Activated T-helper 1 cell treated with anti-CD3 and anti-CD28 coated beads, Interleukin-2, amount 50 U/mL, for 16 hours (primary cell): Measurements from ENCODE around the gene SPTBN5.

Source experiments
- DNase-seq, 2 donors: peaks; one replicate each; pipeline ENCODE4 v3.0.0-alpha.2; 2020; ENCODE audit warnings: low read depth in 1 of 2, low spot score in 1 of 2

Gene SPTBN5

DNA sequence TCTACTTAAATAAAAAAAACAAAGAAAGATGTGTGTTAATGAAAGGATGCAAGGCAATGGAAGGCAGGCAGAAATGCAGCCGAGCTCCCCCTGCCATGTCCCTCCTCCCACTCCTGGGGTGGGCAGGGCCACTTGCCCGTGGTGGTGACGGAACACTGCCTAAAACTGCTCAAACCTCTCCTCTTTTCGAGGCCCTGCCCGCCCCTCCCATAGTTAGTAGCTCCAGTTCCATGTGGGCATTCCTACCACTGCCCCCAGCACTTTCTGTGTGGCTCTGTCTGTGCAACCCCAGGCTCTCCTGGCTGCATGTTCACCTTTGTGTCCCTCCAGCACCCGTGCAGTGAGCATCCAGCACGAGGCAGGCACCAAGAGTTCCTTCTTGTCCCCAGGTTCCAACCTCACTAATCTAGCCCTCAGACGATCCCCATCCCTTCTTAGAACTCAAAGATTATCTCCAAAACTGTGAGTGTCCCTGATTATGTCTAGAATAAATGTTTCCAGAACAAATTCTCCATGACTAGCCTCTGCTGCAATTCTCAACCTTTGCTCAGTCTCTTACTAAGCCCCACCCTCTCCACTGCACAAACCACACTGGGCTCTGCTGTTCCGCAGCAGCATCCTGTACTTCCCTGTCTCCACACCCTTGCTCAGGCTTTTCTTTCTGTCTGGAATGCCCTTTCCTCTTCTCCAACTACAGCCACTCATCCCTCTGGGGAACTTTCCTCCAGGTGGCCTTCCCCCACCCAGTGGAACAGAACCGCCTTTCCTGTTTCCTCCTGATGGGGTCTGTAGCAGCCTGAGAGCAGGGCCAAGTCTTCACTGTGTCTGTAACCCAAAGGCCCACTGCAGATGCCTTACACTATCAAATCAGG, 32.6 kb upstream of the SPTBN5 start:
- no peak for DNase-seq

DNA sequence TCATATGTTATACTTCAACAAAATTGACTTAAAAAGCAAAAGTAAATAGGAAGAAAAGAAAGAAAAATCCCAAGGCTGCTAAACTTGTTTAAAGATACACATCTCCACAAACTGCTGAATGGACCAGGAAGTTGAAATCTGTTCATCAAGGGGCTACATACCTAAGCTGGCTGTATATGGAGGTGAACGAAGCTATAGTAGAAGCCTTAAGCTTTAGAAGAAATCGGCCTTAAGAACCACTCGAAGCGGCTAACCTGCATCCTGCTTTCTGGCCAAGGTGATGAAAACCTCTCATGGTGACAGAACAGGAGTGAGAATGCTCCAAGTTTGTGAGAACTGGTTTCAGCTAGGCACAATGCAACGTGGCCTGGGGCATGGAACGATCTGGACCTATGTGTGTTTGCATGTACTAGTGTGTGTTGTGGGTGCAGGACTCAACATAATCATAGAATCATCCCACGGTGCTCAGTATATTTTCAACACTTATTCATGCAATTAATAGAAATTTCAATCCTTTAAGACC, 31.3 kb upstream of the SPTBN5 start:
- no peak for DNase-seq

DNA sequence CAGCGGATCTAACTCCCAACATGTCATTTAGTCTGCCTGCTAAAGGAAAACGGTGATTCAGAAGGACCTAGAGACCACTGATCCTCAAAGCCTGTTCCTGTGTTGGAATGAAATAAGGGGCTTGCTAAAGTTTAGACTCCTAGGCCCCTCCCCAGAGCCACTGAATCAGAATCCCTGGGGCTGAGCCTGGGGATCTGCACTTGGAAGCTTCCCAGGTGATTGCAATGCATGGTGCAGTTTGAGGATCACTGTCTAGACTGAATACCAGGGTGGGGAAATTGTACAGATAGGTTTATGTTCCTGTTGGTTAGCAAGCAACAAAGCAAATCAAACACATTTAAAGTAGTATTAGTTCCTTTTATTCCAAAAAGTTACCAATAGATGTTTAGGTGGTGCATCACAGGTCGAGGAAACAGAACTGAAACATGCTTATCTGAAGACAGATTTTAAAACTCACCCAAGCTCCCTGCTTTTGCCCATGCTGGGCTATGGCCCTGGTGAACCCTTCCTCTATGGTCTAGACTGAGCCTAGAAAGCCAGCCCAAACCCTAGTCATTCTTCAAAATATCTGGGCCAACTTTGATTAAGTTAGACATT, 29.6 kb upstream of the SPTBN5 start:
- DNase-seq: no peak

DNA sequence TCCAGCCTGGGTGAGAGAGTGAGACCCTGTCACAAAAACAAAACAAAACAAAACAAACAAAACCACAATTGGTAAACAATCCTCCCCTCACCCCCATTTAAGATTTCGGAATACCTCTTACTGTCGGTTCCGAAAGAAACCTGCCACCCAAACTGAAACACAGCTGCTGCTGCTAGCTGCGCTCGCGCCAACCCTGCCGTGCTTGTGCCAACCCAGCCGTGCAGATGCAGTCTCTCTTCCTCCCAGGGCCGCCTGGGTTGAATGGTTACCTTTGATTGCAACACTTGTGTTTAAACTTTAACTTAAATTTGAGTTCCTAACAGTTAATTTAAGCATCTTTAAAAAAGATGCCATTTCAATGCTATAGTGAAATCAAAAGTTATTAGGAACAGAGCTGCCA, 28.5 kb upstream of the SPTBN5 start:
- no peak for DNase-seq

DNA sequence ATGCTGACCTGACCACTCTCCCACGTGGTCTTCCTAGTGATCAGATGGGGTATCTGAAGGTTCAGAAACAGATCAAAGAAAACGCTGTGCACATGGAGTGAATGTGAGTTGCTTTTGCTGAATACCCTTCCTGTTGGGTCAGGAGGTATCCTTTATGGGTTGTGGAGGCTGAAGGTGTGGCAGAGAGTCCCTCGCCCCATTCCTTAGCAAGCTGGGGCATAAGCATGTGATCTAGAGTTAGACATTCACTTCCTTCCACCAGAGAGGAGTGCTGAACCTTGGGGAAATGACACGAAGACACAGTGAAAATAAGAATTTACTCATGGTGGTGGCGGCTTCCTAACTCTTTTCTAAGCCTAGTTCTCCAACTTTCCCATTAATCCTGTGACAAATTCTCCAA, 27.8 kb upstream of the SPTBN5 start:
- no peak for DNase-seq

DNA sequence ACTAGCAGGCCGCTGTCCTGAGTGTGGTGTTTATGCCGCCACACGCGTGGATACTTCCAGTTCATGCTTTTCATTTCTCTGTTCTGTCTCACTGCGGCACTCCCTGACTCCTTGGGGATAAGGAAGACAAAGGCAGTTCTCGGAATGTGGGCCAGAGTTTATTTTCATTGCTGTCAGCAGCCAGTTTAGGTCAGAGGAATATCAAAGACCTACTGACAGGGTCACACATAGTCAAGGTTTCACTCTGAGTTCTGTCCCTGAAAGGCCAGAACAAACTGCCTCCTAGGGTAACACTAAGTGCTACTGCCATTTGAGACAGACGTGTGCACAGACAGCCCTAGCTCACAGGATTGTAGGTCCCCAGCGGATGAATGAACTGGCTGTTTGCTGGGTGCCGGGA, 27.3 kb upstream of the SPTBN5 start:
- DNase-seq: no peak

DNA sequence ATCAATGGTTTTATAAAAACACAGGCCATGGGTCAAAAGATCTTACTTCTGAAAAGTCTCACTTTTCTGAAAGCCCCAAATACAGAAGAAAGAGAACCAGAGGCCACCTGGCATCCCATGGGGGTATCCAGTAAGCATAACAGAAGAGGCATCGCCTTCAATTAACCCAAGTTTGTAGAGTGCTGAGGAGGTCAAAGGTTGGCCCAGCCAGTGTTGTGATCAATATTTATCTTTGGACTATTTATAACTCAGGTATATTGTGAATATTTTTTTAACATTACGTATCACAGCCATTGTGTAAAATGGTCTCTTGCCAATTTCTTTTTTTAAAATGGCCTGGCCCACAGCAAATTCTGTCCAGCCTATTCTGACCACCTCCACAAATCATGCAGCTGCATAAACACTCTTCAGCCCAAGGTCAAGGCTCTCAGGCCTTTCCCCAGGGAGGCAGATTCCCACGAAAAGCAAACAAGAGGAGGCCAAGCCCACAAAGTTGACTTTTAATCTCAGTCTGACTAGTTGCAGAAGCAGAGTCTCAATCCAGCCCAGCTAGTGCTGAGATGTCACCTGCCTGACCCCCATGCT, 26.2 kb upstream of the SPTBN5 start:
- DNase-seq: no peak

DNA sequence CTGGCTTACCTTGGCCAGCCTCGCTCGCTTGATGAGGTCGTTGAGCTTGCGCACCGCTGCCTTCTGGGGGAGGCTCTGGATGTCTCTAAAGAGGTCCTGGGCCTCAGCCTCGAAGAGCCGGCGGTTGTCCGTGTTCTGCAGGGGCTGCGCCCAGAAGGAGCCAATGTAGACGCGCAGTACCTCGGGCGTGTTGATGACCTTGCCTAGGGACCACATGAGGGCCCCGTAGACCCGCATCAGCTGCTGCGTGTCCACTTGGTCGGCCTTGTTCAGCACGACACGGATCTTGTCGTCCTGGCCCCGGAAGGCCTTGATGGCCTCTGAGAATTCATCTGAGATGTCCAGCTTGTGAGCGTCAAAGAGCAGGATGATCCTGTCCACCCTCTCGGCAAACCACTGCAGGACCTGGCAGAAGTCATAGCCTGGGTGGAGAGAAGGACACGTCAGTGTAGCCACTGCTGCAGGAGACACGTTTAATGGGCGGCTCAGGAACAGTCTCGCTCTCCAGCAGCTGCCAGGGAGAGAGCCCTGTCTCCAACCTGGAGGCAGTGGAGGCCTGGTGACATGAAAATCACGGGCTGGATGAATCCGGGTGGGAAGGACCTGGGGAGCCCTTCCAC, 25.5 kb upstream of the SPTBN5 start:
- DNase-seq: no peak

DNA sequence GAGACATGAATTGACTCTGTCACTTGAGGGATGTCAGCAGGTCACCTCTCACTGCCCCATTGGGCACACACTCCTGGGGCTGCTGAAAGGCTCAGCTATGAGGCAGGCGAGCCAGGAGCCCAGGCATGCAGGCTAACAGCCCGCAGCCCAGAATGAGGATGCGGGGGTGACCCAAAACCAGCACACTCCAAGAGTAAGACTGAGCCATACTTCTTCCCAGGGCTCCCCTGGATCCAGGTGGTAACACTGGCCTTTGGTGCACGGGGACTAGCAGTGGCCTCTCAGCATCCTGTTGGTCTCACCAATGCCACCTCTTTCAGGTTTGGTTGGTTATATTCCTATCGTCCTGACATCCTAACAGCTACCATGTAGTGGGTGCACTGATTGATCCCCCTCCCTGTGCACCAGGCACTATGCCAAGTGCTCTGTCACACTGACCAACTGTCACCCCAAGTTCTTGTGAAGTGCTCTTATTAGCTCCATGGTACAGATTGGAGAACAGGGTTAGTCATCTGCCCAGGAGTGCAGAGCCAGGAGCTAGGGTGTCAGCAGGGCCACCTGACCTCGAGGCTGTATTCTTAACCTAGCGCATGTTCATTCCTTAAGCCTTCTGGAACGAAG, 24.8 kb upstream of the SPTBN5 start:
- DNase-seq: no peak

DNA sequence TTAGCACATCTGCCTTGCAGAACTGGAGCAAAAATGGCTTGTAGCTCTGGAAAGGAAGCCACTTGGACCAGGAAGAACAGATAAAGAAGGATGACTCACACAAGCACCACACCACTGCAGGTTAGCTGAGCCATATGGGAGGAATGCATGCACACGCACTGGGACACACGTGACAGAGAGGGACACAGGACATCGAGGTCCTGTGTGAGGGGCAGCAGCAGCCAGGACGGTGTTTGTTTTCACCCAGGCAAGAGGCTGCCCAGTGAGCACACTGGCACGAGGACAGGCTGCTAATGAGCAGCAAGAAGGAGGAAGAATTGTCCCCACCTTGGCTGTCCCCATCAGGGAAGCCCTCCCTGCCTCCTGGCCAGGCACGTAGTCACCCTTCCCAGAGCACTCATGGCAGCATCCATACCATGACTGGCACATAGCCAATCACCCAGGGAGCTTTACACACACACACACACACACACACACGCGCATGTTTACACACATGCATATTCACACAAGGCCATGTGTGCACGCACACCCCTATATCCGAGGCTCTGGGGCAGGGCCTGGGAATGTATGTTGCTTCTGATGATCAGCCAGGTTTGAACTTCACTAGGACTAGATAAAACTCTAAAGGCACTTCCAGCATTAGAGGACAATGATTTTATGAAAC, 24.0 kb upstream of the SPTBN5 start:
- no peak for DNase-seq

DNA sequence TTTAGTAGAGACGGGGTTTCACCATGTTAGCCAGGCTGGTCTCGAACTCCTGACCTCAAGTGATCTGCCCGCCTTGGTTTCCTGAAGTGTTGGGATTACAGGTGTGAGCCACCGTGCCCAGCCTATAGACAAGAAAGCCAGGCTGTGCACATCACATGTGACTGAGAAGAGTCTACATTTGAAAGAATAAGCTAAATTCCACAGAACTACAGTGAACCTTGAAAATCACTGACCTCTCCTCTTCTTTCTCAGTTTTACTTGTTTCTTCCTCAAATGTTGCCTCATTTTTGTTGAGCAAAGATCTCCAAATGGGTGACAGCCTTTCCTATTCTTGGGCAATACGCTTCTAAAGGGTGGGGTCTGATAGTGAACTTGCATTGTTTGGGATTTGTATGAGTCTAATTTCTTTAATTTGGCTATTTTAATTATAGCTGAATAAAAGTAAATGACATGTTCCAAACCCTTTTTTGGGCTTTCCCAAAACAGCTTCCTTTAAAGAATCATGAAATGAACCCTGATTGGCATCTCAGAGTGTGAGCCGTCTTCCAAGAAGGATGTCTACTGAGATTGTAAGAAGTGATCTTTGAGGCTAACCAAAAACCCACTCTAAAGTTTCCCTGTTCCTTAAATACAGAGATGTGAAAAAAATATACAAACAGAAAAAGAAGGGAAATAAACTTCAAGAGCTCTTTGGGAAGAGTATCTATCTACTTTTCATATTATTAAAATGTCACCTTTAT, 21.6 kb upstream of the SPTBN5 start:
- DNase-seq: no peak

DNA sequence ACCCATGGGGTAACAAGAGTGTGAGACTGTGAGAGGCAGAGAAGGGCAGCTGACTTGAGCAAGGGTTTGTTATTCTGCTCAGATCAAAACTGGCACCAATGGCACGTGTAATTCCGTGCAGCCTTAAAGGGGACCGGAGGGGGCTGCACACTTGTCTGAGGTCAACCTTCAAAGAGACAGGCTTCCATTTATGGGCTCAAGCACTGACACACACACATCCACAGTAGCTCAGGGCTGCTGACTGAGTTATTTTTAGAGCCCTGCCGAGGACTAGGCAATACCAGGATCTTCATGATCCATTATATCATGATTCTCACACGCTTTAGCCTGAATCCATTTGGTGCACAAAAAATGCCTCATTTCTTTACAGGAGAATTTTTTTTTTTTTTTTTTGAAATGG, 20.6 kb upstream of the SPTBN5 start:
- no peak for DNase-seq

DNA sequence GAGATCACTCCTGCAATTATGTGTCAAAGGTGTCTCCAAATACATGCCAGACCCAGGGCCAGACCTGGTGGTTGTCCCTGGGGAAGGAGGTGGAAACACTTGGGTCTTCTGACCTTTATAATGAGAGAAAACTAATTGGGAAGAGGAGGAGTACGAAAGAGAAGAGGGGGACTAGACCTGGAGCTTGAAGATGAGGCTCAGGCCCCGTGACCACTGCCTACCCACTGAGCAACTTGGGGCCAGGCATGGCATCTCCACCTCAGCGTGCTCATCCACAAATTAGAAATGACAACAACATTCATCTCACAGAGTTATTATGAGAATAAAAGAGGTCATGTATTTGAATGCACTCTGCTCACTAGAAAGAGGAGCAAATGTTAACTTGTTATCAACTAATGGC, 19.4 kb upstream of the SPTBN5 start:
- no peak for DNase-seq

DNA sequence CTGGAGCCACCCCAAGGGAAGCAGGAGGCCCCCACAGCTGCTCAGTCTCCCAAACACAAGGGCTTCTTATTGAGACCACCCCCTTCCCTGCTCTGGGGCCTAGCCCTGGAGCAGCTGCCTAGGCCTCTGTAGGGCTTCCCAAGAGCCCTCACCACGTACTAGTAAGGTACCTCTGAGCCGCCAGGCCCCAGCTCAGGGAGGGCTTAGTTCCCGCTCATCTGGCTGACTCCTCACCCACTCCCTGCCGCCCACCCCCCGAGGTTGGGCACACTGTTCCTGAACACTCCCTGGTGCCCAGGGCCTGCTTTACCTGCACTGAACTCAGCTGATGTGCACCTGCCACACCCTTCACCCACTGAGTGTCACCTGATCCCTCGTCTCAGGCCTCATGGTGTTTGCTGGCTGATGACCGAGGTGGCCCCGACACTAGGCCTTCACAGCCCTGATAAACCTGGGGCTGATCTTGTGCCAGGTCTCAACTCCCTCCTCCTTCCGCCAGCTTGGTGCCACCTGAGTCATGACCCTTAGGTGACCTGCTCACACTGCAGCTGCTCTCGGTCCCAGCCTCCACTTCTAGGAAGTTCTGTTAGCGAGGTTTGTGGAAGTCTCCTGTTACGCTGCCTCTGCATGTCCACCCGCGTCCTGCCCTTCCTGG, 18.0 kb upstream of the SPTBN5 start:
- no peak for DNase-seq

DNA sequence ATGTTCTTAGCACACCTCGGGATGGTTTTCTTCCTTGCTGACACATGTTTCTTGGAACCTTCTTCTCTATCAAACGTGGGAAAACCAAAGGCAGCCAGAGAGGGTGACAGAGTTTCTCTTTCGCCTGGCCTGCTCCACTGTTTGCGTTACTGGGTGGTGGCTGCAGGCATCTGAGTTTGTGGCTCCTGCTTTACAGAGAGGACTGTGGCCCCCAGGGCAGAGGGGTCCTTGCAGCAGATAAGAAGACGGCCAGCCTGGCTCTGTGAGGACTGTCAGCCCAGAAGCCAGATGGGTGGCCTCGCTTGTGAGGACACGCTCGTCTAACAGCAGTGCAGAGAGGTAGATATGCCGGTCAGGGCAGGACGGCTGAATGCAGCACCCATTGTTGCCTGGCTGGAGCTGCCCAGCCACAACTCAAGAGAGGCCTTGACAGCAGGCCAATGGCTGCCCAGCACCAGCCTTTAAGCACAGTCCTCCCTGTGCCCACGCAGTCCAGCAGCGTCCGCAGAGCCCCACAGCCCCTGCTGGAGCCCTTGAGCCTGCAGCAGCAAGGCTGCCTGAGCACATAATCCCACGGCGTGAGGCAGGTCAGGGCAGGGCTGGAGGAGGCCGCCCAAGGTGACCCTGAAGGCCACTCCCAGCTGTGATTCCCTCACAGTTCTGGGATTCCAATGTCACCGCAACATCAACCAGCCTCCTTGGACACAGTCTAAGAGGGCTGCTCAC, 15.0 kb upstream of the SPTBN5 start:
- no peak for DNase-seq

DNA sequence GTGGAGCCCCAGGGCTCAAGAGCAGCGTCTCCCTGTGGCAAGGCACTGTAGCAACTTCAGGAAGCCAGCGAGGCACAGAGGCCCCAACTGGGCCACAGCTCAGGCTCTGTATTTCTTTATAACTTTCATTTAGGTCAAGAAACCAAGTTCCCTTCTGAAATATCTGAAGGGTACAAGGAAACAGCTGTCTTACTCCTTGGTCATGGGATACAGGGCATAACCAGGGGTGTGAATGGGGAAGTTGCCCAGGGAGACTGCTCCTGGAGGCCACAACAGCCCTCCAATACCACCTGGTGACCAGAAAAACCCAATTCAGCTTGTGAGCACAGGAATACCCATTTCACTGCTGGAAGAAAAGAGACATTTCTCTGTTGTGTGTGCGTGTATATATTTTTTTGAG, 13.3 kb upstream of the SPTBN5 start:
- DNase-seq: no peak

DNA sequence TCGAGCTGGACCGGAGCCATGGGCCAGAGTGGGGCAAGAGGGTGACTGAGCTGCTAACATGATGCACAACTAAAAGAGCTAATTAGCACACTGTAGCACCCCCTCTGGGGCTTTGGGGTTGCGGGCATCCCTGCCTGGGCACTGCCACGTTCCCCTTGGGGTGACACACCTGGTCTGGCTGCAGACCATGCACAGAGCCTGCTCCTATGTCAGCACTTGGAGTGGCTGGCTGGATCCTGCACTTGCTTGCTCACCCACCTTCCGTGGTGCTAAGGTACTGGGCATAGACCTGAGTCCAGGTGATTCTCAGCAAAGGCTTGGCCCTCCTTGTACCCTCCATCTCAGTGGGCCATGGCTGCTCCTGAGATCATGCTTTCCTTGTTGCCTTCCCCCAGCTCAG, 12.8 kb upstream of the SPTBN5 start:
- no peak for DNase-seq

DNA sequence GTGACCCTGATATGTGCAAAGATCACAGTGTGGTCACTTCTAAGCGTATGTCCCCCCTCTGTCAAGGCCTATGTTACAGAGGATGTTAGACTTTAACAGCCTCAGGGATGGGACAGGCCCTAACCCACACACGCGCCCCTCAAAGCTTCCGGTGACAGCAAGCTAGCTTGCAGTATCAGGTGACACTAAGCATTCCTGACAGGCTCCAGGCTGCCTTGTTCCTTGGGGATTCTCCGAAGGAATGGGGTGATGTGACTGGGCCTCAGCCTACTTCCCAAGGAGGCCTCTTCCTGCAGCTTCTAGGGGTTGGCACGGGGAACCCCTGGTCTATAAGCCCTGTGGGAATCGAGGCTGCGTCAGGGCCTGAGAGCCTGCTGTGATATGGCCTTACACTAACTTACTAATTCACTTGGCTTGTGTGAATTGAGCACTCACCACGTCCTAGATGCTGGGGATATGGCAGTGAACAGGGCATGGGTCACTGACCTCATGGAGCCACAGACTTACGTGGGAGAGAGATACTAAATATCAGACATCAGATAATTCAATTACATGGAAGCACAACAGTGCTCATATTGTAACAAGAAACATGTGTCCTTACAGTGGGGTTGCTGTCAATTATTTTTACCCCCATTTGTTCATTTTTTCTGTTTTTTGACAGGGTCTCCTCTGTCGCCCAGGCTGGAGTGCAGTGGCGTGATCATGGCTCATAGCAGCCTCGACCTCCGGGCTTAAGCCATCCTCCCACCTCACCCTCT, 11.4 kb upstream of the SPTBN5 start:
- DNase-seq: no peak
